K562 (cell line): ENCODE results near the gene CFAP58. TPM values are rescaled to one million over a fixed set of nuclear protein-coding genes. Genes with fewer than 3 reads are reported as not detected.

ENCODE experiments used
- ATF7 ChIP-seq: fragments of 450-650 bp; IDR thresholded peaks from 2 replicates; pipeline ENCODE4 v1.7.1; 2014; ENCODE audit warnings: mild to moderate bottlenecking, moderate library complexity
- BMI1 ChIP-seq: fragments of 150-350 bp; IDR thresholded peaks from 2 replicates; pipeline ENCODE4 v1.6.1; 2014; ENCODE audit warnings: low read length
- DPF2 ChIP-seq: fragments of 450-650 bp; IDR thresholded peaks from 2 replicates; pipeline ENCODE4 v1.6.1; 2016
- ETV1 ChIP-seq: fragments of 450-650 bp; conservative IDR thresholded peaks from 2 replicates; pipeline ENCODE4 v1.6.1; 2016; ENCODE audit warnings: missing genetic modification characterization, control low read depth, low read depth, missing compliant biosample characterization
- MECOM ChIP-seq: fragments of 250-450 bp; sonication (Bioruptor Pico); IDR thresholded peaks from 2 replicates; pipeline ENCODE4 v1.8.0; 2022; ENCODE audit warnings: inconsistent platforms
- NCOR1 ChIP-seq: fragments of 450-650 bp; IDR thresholded peaks from 2 replicates; pipeline ENCODE4 v1.6.1; 2016; ENCODE audit warnings: mild to moderate bottlenecking, moderate library complexity
- RCOR1 ChIP-seq, 2 experiments: IDR thresholded peaks; 2 replicates each; pipeline ENCODE4 v1.6.1; 2012; ENCODE audit warnings: low read depth in 2 of 2, low read length in 2 of 2, borderline replicate concordance in 1 of 2, improper control_type of control experiment in 1 of 2
- SP2 ChIP-seq: IDR thresholded peaks from 2 replicates; pipeline ENCODE4 v1.6.1; 2011; ENCODE audit warnings: mild to moderate bottlenecking, low read depth, low read length, moderate library complexity; ENCODE audit not compliant: poor library complexity, severe bottlenecking; ENCODE audit errors: extremely low read depth
- ZNF239 ChIP-seq: fragments of 250-450 bp; sonication (Bioruptor Pico); IDR thresholded peaks from 2 replicates; pipeline ENCODE4 v1.4.0; 2020; ENCODE audit warnings: mild to moderate bottlenecking
- ZNF316 ChIP-seq: fragments of 450-650 bp; IDR thresholded peaks from 2 replicates; pipeline ENCODE4 v1.6.1; 2016
- ZNF445 ChIP-seq: fragments of 250-450 bp; sonication (Bioruptor Pico); IDR thresholded peaks from 2 replicates; pipeline ENCODE4 v1.4.0; 2020; ENCODE audit warnings: low read depth, mild to moderate bottlenecking, moderate library complexity
- polyA plus RNA-seq, 8 experiments: library from polyadenylated mRNA; depleted of rRNA in 4 of 8; stranded (reverse) in 5 of 8; unstranded in 3 of 8; fragments of >200 nt; fragmentation: Nextera tagmentation in 2 of 8; fragmentation: Illumina TruSeq in 1 of 8; extraction: Ambion mirVana in 2 of 8; extraction: Trizol in 1 of 8; gene quantifications; 2 replicates each; pipeline versions ENCODE4 v1.2.1 to v1.2.3, GENCODE V29; 2011 to 2014; ENCODE audit warnings: inconsistent platforms in 1 of 8, missing spikeins in 1 of 8
- total RNA-seq, 7 experiments: library from RNA; depleted of rRNA in 6 of 7; stranded (reverse); fragments of >200 nt in 6 of 7; fragmentation: Illumina TruSeq in 2 of 7; extraction: Trizol in 2 of 7; gene quantifications; 2 replicates each; pipeline versions ENCODE4 v1.2.1 to v1.2.3, GENCODE V29; 2011 to 2021; ENCODE audit warnings: low replicate concordance in 1 of 7
- TF ChIP-seq, protein P1 (sequence below): fragments of 250-450 bp; sonication (Bioruptor Pico); IDR thresholded peaks from 2 replicates; pipeline ENCODE4 v1.5.0; 2021; ENCODE audit warnings: mild to moderate bottlenecking, moderate library complexity
- TF ChIP-seq, protein P2 (sequence below), 2 experiments: IDR thresholded peaks in 1 of 2; conservative IDR thresholded peaks in 1 of 2; 2 replicates each; pipeline ENCODE4 v1.6.1; 2016; ENCODE audit warnings: low read depth in 2 of 2, mild to moderate bottlenecking in 1 of 2, missing compliant biosample characterization in 1 of 2, missing genetic modification characterization in 1 of 2, moderate library complexity in 1 of 2
- TF ChIP-seq, protein P3 (sequence below): sonication (generic); formaldehyde crosslinking; IDR thresholded peaks from 2 replicates; pipeline ENCODE4 v1.4.0; 2020; ENCODE audit warnings: mild to moderate bottlenecking, missing genetic modification reagents
- TF ChIP-seq, protein P4 (sequence below), 3 experiments: fragments of 200-800 bp in 1 of 3; fragments of 250-450 bp in 1 of 3; fragments of 450-650 bp in 1 of 3; sonication (Bioruptor Pico) in 1 of 3; sonication (Bioruptor generic) in 1 of 3; formaldehyde crosslinking in 1 of 3; IDR thresholded peaks; 2 replicates each; pipeline versions ENCODE4 v1.6.1 to v1.8.0; 2016 to 2022; ENCODE audit warnings: mild to moderate bottlenecking in 2 of 3, missing genetic modification characterization in 2 of 3, missing compliant biosample characterization in 1 of 3, moderate library complexity in 1 of 3

CFAP58 gene
- total and polyA plus RNA-seq, 9 of the 15 experiments (the other 6 are each of a cell fraction or from before 2014, with no cell fraction given) = 0.08 to 2.0 (median 0.71) TPM

DNA sequence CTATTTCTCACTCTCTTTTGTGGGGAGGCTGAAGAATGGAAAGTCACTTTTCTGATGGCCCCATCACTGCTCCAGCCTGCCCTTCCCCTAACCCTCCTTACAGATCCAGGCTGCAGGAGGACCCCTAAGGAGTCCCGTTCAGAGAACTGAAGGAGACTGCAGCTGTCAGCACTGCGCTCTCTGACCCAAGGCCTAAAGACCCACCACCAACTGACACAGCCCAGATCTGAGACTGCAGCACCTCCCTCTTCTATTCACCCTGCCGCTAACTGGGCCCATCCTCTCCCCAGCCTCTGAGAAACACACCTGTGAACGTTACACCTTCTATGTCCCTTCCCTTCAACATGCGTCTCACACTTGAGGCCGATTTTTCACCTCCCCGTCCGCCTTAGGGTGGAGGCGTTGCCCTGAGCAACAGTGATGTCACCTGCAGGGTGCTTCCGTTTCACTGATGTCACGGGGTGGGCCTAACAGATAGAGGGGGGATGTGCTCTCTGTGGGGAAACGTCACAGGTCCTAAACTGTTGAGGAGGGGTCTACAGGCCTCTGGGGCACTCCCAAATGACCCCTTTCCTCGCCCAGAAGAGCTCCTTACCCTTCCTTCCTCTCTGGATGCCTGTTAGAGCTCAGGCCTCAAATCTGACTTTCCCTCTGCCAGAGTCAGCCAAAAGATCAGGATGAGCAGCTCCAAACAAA lies 20.5 kb upstream of the CFAP58 start (continued):
- TF ChIP-seq, protein P1, sequence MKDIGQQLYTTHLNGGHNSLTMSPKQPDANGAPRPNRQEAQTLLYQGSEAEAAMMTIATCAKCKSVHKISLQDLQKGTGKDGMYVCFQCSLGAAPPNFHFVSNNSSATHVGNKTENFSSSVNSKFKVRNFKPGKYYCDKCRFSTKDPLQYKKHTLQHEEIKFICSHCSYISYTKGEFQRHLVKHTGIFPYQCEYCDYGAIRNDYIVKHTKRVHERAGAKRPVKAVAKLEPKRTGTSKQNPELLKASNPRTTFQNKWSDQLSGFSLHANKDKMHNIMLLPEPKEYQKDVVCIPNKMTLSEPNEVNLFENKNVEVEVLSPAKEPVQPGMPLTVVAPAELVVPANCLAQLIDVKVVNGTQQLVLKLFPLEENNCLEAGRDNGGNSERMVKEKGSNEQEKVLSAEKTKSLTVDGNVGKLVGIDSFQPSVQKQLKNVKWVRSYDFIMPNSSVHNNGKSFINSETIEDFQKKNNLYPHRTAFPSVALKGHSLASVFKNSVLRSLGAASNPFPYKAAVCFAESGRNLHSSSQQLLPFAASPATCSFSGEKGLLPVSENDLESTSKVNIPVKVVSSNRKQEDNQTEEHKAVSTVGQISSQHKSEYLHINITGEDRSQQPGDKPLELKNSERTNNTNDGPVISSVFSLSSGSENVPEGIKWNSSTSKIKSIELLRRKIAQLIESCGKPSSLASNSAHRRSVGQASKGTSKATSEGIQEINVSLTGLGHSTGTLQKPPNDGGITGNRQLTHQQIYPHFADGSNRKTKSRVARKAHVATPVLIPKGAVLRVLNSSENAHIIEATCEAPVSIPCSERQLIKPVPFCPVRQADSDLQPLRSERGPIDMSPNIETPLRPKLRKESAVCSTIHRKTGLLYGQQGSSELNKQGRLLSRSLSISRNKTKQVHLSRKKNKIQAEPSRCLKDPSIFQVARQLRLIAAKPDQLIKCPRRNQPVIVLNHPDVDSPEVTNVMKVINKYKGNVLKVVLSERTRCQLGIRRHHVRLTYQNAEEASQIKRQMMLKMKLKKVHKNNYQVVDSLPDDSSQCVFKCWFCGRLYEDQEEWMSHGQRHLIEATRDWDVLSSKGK (CRISPR knock-in tag) = no peak
- TF ChIP-seq ZNF316 = no peak
- TF ChIP-seq DPF2 = no peak
- no peak for TF ChIP-seq ZNF445
- TF ChIP-seq MECOM (CRISPR knock-in tag) = no peak
- TF ChIP-seq ZNF239 = no peak
- 0 out of 4 replicates have a peak, but pooled peaks of 1 of the 2 experiments have one; percentile 6 for TF ChIP-seq RCOR1 (IDR thresholded peaks at IDR 0.05; ENCODE audit: borderline replicate concordance in 1 of 2, low read depth in 2 of 2, low read length in 2 of 2)
- no peak for TF ChIP-seq SP2
- no peak for TF ChIP-seq NCOR1
- TF ChIP-seq ETV1 (tag) = 0 out of 2 replicates have a peak, but pooled peaks have one; percentile 22
- peak; percentile 82 for TF ChIP-seq ATF7
- TF ChIP-seq, protein P2, sequence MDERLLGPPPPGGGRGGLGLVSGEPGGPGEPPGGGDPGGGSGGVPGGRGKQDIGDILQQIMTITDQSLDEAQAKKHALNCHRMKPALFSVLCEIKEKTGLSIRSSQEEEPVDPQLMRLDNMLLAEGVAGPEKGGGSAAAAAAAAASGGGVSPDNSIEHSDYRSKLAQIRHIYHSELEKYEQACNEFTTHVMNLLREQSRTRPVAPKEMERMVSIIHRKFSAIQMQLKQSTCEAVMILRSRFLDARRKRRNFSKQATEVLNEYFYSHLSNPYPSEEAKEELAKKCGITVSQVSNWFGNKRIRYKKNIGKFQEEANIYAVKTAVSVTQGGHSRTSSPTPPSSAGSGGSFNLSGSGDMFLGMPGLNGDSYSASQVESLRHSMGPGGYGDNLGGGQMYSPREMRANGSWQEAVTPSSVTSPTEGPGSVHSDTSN (CRISPR knock-in tag; IDR thresholded peaks at IDR 0.05; ENCODE audit: low read depth) = no peak
- TF ChIP-seq, protein P2 (tag; conservative IDR thresholded peaks at IDR 0.05; ENCODE audit: low read depth) = no peak
- TF ChIP-seq, protein P3, sequence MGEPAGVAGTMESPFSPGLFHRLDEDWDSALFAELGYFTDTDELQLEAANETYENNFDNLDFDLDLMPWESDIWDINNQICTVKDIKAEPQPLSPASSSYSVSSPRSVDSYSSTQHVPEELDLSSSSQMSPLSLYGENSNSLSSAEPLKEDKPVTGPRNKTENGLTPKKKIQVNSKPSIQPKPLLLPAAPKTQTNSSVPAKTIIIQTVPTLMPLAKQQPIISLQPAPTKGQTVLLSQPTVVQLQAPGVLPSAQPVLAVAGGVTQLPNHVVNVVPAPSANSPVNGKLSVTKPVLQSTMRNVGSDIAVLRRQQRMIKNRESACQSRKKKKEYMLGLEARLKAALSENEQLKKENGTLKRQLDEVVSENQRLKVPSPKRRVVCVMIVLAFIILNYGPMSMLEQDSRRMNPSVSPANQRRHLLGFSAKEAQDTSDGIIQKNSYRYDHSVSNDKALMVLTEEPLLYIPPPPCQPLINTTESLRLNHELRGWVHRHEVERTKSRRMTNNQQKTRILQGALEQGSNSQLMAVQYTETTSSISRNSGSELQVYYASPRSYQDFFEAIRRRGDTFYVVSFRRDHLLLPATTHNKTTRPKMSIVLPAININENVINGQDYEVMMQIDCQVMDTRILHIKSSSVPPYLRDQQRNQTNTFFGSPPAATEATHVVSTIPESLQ (CRISPR knock-in tag) = no peak
- TF ChIP-seq, protein P4, sequence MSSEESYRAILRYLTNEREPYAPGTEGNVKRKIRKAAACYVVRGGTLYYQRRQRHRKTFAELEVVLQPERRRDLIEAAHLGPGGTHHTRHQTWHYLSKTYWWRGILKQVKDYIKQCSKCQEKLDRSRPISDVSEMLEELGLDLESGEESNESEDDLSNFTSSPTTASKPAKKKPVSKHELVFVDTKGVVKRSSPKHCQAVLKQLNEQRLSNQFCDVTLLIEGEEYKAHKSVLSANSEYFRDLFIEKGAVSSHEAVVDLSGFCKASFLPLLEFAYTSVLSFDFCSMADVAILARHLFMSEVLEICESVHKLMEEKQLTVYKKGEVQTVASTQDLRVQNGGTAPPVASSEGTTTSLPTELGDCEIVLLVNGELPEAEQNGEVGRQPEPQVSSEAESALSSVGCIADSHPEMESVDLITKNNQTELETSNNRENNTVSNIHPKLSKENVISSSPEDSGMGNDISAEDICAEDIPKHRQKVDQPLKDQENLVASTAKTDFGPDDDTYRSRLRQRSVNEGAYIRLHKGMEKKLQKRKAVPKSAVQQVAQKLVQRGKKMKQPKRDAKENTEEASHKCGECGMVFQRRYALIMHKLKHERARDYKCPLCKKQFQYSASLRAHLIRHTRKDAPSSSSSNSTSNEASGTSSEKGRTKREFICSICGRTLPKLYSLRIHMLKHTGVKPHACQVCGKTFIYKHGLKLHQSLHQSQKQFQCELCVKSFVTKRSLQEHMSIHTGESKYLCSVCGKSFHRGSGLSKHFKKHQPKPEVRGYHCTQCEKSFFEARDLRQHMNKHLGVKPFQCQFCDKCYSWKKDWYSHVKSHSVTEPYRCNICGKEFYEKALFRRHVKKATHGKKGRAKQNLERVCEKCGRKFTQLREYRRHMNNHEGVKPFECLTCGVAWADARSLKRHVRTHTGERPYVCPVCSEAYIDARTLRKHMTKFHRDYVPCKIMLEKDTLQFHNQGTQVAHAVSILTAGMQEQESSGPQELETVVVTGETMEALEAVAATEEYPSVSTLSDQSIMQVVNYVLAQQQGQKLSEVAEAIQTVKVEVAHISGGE (CRISPR knock-in tag; IDR thresholded peaks at IDR 0.05) = no peak
- TF ChIP-seq BMI1 = 0 out of 2 replicates have a peak, but pooled peaks have one; percentile 43
